ENCODE data around the gene CHCHD4.

CHCHD4 gene

GRCh38 chr3:14148041-14148985, 23.6 kb upstream of the CHCHD4 start:
- no peak for DNase-seq (ENCODE audit: low read depth)

- no peak for DNase-seq (ENCODE audit: low read depth)
Observed at GRCh38 chr3:14147617-14148016, 22.9 kb upstream of the CHCHD4 start.

- no peak for DNase-seq (ENCODE audit: low read depth)
Observed at GRCh38 chr3:14147066-14147435, 22.4 kb upstream of the CHCHD4 start.

- DNase-seq (ENCODE audit: low read depth): no peak
Observed at GRCh38 chr3:14146381-14147065, 21.9 kb upstream of the CHCHD4 start.

- no peak for DNase-seq (ENCODE audit: low read depth)
Observed at GRCh38 chr3:14145670-14146380, 21.2 kb upstream of the CHCHD4 start.

GRCh38 chr3:14145236-14145635, 20.6 kb upstream of the CHCHD4 start:
- peak; percentile 23 for DNase-seq (ENCODE audit: low read depth)

GRCh38 chr3:14144423-14145075, 19.9 kb upstream of the CHCHD4 start:
- peak; percentile 99 for DNase-seq (ENCODE audit: low read depth)

GRCh38 chr3:14143271-14144225, 18.9 kb upstream of the CHCHD4 start:
- peak; percentile 81 for DNase-seq (ENCODE audit: low read depth)

- no peak for DNase-seq (ENCODE audit: low read depth)
Observed at GRCh38 chr3:14142567-14143270, 18.0 kb upstream of the CHCHD4 start.

GRCh38 chr3:14141602-14142341, 17.1 kb upstream of the CHCHD4 start:
- DNase-seq (ENCODE audit: low read depth): no peak

GRCh38 chr3:14141144-14141543, 16.5 kb upstream of the CHCHD4 start:
- DNase-seq (ENCODE audit: low read depth): no peak

- DNase-seq (ENCODE audit: low read depth): no peak
Observed at GRCh38 chr3:14140668-14141067, 16.0 kb upstream of the CHCHD4 start.

- DNase-seq (ENCODE audit: low read depth): no peak
Observed at GRCh38 chr3:14139771-14140170, 15.1 kb upstream of the CHCHD4 start.

- DNase-seq (ENCODE audit: low read depth): no peak
Observed at GRCh38 chr3:14138878-14139655, 14.4 kb upstream of the CHCHD4 start.

- no peak for DNase-seq (ENCODE audit: low read depth)
Observed at GRCh38 chr3:14138109-14138877, 13.6 kb upstream of the CHCHD4 start.

- DNase-seq (ENCODE audit: low read depth): no peak
Observed at GRCh38 chr3:14137445-14137844, 12.8 kb upstream of the CHCHD4 start.

- DNase-seq (ENCODE audit: low read depth): no peak
Observed at GRCh38 chr3:14137004-14137403, 12.3 kb upstream of the CHCHD4 start.

GRCh38 chr3:14135581-14135980, 10.9 kb upstream of the CHCHD4 start:
- no peak for DNase-seq (ENCODE audit: low read depth)
